HG02763 (cell line): ENCODE data around the gene CTSK.
"Not testable (repeated sequence)": the region's sequence is repeated elsewhere in the genome, so short reads cannot be mapped to it uniquely, and the experiment has no call there.

Source experiments
- ATAC-seq: cut with Tn5 transposase; IDR thresholded peaks from one replicate; pipeline ENCODE4 v1.9.1; 2021; ENCODE audit warnings: mild to moderate bottlenecking, moderate library complexity; ENCODE audit not compliant: unreplicated experiment

The CTSK gene

DNA sequence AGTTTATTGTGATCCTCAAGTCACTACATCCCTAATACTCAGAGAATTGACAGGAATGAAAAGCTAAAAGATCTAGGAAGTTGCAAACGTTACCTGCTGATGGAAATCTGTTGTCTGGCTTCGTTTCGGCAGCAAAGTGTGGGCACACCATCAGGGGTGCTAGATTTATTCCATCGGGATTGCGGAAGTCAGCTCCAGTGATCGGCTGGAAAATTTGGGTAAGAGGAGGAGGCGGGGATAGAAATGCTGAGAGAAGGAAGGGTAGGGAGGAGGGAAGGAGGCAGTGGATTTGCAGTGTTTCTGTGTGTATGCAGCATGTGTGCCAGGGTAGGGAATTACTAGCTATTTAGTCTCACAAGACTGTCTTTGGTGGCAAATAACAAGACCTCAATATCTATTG lies at the start of gene CTSK:
TSS of gene CTSK (minus strand) at position 140 of the 400 bp plus-strand sequence. CDS start 1,455 bp downstream, outside the sequence.
- no peak for ATAC-seq

DNA sequence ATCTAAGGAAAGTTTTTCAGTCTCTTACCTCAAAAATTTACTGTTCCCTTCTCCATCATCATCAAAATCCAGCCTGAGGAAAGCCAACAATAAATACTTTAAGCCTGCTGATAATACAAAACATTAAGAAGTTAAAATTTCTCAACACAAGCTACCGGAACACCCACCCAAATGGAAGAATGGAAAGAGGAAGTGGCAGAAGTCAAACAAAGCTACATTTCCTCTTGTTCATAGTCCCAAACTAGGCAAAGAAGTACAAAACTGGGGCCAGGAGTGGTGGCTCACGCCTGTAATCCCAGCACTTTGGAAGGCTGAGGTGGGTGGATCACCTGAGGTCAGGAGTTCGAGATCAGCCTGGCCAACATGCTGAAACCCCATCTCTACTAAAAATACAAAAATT lies 44.7 kb upstream of the CTSK start:
- not testable (repeated sequence) for ATAC-seq

DNA sequence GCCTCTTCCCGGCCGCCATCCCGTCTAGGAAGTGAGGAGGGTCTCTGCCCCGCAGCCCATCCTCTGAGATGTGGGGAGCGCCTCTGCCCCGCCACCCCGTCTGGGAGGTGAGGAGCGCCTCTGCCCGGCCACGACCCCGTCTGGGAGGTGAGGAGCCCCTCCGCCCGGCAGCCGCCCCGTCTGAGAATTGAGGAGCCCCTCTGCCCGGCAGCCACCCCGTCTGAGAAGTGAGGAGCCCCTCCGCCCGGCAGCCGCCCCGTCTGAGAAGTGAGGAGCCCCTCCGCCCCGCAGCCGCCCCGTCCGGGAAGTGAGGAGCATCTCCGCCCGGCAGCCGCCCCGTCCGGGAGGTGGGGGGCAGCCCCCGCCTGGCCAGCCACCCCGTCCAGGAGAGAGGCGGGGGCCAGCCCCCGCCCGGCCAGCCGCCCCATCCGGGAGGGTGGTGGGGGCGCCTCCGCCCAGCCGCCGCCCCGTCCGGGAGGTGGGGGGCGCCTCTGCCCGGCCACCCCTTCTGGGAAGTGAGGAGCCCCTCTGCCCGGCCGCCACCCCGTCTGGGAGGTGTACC lies 42.8 kb upstream of the CTSK start:
- not testable (repeated sequence) for ATAC-seq

DNA sequence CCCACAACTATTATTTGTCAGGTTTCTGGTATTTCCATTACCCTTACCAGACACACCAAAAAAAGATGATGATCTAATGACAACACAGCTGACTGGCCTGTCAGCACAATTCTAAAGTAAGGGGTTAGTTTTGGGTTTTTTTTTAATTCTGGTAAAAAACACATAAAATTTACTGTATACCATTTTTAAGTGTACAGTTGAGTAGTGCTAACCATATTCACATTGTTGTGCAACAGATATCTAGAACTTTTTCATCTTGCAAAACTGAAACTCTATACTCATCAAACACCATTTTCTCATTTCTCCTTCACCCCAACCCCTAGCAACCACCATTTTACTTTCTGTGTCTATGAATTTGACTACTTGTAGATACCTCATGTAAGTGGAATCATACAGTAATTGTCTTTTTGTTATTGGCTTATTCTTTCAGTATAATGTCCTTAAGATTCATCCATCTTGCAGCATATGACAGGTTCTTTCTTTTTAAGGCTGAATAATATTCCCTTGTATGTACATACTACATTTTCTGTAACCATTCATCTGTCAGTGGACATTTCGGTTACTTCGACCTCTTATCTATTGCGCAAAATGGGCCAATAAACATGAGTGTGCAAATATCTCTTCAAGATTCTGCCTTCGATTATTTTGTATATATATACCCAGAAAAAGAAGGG lies 38.5 kb upstream of the CTSK start:
- ATAC-seq, result no peak

DNA sequence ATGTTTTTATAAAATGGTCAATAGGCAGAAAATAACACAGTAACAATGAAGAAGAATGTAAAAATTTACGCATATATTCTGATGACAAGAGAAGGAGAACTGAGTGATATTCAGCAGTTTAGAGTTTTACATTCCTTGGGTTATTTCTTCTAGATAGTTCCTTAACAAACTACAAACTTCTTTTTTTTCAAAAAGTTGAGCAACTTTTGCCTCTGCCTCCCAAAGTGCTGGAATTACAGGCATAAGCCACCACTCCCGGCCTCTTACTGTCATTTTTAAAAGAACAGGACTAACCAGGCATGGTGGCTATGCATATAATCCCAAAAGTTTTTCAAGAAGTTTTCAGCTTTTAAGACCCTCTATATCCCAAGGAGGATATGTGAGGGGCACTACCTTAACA lies 35.4 kb upstream of the CTSK start:
- no peak for ATAC-seq

DNA sequence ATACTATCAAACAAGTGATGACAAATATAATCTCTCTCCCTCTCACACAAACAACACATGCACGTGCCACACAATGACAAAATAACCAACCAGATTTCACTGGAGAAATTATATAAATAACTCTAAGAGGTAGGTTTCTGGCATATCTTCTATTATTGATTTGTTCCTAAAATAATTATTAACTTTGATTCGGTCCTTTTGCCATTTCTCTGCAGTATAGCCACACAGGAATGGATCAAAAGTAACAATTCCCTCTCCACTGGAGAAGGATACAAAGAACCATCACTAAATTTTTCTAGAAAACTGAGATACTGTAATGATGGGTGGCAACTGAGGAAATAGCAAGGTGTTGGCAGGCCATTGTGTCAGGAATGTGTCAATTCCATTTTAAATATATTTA lies 34.9 kb upstream of the CTSK start:
- ATAC-seq, result no peak

DNA sequence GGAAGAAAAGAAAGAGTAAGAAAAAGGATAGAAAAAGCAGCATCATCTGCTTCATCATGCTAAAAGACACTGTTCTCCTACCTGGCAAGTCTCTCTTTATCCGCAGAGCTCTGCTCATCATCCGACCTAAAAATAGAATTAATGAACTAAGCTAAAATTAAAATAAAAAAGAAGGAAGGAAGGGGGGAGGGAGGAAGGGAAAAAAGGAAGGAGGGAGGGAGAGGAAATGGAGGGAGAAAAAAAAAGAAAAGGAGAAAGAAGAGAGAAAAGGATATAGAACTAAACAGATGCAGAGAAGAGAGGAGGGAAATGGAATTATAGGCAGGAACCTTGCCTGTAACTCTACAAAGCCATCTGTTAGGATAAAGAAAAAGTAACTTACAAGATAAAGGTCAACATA lies 34.3 kb upstream of the CTSK start:
- ATAC-seq, result no peak

DNA sequence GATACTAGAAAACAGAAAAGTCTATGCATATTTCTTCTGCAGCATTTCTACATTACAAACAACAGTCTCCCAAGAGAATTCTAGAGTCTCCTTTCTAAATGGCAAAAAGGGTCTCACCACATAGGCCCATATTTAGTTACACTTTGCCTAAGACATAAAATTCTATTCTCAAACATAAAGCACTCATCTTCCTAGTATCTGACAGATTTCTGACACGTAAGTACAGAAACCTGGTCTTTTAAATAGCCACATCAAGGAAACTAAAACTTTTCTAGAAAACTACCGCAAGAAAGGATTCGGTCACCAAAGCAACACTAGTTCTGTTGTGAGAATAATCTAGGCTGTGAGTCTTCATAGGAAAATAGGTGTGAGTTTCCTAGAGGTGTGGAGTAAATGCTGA lies 33.6 kb upstream of the CTSK start:
- ATAC-seq, result no peak

DNA sequence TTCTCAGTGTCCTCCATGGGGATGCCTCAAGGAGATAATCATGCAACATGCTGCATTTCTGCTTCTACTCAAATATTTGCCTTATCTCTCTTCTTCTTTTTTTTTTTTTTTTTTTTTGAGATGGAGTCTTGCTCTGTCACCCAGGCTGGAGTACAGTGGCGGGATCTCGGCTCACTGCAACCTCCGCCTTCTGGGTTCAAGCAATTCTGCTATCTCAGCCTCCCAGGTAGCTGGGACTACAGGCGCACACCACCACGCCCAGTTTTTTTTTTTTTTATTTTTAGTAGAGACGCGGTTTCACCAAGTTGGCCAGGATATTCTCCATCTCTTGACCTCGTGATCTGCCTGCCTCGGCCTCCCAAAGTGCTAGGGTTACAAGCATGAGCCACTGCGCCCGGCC lies 32.8 kb upstream of the CTSK start:
- not testable (repeated sequence) for ATAC-seq

DNA sequence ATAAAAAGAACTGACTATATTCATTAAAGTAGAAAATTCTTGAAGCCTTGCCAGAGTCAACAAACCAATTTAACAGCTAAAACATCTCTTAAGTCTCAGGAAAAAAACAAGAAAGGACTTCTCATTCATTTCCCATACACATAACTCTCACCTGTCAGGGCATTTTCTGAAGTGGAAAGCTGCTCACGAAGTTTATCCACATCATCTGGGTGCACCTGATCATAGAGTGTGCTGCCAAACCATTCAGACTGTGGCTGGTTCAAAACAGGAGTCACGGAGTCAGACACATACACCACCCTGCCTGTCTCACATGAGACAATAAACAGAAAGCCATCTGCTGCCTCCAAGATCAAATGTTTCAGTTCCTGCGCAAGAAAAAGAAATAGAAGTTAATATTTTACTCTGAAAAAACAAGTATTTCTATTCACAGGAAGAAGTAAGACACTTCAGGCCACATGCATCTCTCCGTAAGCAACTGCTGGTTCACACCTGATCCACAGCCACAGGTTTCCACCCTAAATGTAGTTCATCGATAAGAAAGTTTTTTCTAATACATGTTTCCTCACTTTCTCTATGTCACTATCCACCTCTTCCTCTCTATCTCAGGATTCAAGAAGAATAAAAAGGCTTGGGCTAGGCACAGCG lies 28.2 kb upstream of the CTSK start:
- no peak for ATAC-seq

DNA sequence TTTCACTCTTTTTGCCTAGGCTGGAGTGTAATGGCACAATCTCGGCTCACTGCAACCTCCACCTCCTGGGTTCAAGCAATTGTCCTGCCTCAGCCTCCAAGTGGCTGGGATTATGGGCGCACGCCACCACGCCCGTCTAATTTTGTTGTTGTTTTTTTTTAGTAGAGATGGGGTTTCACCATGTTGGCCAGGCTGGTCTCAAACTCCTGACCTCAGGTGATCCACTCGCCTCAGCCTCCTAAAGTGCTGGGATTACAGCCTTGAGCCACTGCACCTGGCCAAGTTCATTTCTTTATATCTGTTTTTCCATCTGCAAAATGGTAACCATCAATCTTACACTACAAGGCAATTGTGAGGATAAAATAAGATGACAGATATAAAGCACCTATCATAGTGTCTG lies 25.9 kb upstream of the CTSK start:
- ATAC-seq, result not testable (repeated sequence)

DNA sequence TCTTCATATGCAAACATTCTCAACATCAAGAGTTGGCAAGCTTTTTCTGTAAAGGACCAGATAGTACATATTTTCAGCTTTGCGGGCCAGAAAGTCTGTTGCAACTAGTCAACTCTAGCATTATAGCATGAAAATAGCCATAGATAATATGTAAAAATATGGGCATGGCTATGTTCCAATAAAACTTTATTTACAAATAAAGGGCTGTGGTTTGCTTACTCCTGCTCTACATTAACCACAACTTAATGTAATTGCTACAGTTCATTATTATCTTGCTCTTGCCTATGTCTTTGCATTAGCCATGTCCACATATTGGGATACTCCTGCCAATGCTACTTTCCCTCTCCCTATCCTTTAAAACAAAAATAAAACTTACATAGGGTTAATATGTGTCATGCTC lies 24.5 kb upstream of the CTSK start:
- ATAC-seq, result no peak

DNA sequence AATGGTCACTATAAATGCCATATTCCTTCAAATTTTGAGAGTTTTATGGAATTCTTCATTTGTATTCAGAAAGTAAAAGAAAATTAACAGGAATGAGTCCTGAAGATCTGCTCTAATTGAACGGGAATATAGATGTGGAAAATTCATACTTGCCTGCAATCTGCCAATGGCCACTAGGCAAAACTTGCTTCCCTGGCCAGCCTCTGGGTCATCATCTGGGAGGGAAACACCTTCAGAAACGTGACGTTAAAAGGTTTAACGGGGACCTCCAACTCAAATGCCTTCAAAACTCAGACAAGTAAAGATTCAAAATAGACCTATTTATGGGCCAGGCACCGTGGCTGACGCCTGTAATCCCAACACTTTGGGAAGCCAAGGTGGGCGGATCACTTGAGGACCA lies 21.7 kb upstream of the CTSK start:
- ATAC-seq, result no peak

DNA sequence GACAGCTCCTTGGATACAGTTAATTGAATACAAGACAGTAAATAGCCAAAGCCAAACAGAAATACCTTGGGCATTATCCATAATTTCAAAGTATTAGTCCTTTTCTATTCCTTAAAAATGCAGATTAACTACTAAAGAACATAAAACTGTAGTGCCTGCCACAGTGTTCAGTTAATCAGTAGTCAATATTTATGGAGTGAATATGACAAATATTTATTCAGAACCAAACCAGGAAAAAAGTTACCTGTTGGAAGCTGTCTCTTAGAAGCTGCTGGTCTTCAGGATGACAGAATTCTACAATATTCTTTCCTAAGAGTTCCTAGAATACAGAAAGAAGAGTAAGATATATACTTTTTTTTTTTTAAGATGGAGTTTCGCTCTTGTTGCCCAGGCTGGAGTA lies 18.2 kb upstream of the CTSK start:
- ATAC-seq, result no peak

DNA sequence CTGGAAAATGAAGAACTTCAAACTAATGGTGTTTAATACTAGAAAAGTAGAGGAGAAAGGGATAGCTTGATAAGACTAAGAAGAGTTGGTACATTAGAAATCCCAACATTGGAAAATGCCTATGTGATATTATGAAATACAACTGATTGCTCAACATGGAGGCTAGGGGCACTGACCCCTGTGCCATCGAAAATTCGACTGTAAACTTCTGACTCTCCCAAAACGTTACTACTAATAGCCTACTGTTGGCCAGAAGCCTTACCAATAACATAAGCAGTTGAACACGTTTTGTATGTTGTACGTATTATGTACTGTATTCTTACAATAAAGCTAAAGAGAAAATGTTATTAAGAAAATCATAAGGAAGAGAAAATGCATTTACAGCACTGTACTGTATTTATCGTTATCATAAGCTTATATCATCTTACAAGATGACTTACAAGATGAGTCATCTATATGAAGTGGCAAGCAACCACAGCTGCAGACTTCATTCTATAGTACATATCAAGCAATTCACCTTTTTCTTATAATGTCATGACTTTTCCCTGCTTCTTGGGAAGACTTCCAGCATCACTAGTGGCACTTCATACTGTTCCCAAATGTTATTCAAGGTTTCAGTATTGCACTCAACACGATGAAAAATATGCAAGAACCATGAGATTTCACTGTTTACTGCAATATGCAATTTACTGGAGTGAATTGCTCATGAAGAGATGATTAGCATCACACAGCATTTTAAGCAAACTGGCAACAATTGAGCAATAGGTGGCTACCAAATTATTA lies 12.9 kb upstream of the CTSK start:
- ATAC-seq, result no peak

DNA sequence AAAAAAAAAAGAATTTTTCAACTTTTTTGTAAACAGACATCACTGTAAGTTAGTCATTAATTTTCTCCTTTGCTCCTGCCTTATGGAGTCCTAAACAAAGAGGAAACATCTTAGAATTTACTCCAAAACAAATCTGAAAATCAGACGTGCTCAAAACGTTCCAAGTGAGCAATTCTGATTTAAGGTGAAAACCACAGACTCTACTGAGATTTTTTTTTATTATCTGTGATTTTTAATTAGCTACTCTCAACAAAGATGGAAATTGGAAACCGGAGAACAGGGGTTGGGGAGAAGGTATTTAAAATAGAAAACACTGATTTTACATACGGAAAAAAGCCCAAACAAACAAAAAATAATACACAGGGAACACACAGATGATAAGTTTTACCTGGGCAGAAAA lies 7.8 kb upstream of the CTSK start:
- no peak for ATAC-seq

DNA sequence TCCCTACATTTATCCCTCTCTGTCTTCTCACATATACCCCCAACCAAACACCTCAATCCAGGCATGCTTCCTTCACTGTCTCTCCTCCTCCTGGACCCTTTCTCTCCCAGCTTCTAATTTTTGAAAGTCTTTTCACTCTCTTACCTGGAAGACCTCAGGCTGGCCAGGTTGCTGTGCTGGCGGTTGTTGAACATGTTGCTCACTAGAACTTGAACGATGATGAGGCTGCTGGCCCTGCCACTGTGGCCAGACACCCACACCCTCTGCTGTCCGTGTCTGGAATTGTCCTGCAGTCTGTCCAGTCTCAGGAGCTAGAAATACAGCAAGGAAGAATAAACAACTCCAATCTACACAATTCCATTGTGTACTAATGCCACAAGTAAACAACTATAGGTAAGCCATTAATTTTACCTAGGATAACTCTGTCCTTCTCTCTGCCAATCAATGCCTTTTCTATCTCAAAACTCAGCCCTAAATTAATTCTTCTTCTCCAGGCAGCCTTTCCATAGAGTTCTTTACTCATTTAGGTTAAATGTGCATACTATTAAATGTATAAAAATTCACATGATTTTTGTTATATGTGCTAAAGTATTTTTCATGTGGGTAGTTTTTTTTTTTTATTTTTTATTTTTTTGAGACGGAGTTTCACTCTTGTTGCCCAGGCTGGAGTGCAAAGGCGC lies 5.1 kb upstream of the CTSK start:
- ATAC-seq, result no peak

DNA sequence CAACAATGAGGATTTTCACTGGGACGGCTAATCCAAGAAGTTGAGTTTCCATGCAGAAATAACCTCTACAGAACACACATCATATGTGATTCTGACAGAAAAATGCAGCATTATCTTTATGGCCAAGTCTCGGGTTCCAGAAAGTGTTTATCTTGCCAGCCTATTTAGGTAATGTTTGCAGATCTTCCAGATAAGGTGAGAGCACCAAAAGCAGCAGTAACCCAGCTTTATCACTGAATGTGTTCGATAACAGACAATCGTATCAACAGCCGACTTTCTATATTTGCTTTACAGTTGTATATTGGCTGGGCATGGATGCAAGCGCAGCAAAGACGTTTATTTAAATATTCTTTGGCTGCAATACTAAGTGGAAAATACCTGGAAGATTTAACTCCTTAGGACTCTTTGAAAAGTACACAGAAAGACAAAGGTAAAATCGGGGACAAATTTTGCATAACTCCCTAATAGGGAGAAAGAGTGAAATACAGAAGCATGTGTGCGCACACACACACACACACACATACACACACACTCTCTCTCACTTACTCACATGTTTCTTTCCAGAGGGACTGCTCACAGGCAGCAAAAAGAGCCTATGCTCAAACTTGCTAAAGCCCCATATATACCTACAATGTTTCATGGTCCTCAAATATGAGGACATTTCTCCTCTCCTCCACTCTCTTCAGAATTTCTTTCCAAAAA lies 3.0 kb upstream of the CTSK start:
- no peak for ATAC-seq

DNA sequence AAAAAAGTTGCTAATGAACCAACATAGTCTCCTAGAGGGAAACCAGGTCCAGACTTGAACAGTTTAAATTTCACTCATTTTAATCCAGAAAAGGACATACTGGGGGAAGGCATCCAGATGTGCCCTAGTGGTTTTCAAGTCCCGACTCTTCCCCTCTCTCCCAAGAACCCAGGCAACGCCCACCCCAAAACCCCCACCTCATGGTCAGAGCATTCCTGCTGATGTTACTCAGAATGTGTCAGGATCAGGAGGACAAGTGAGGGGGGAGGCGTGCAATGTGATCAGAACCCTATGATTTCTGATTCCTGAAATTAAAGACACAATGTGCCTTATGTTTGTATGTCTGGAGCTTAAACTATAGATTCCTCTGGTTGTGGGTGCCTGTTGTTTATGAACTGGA lies 1.6 kb upstream of the CTSK start:
- ATAC-seq, result no peak

DNA sequence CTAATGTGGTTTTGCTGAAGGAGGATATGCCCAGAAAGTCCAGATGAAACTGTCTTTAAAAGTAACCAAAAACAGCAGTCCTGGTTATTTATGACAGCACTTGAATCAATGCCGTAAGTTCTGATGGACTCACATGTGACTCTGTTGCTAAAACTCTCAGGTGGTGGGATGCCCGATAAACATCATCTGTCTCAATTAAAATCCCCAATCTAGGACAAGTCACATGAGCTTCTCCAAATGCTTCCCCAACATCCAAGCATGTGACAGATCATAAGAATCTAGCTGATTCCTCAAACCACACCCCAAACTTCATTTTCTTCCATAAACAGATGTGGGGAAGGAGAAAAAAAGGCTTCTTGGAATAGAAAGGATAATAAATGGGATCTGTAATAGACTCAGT lies 786 bp upstream of the CTSK start:
- ATAC-seq, result no peak
